Endothelial cell of umbilical vein (primary cell): ENCODE measurements around the gene FSD1.

ENCODE experiments used
- FOS ChIP-seq: IDR thresholded peaks from 2 replicates; pipeline ENCODE4 v1.6.1; 2011; ENCODE audit warnings: mild to moderate bottlenecking, low read length, moderate library complexity, borderline replicate concordance; ENCODE audit not compliant: insufficient read depth
- POLR2A ChIP-seq: IDR thresholded peaks from 2 replicates; pipeline ENCODE4 v1.6.1; 2012; ENCODE audit warnings: low read depth, mild to moderate bottlenecking, control low read depth, low read length
- POLR2AphosphoS5 ChIP-seq: IDR thresholded peaks from 2 replicates; pipeline ENCODE4 v1.6.1; 2012; ENCODE audit warnings: low read depth, mild to moderate bottlenecking, control low read depth, low read length, moderate library complexity; ENCODE audit not compliant: insufficient read depth

GRCh38 chr19:4366666-4367335, 62.4 kb downstream of the FSD1 start:
- TF ChIP-seq POLR2A (no peak), POLR2AphosphoS5 (no peak), FOS (no peak)
